Measurements from ENCODE around the gene FBXO41.

The FBXO41 gene

GRCh38 chr2:73210696-73211095 is 73.6 kb downstream of the FBXO41 start:
- H3K4me2 ChIP-seq (ENCODE audit: low read length), result no peak overlapping the region
- H3K9me3 ChIP-seq (ENCODE audit: insufficient read depth, low read depth, low read length), result no peaks in the 10 kb centered on the region
- H2BK5ac ChIP-seq (ENCODE audit: low read depth, low read length, poor library complexity), result no peak overlapping the region
- no peaks in the 10 kb centered on the region for H3K27me3 ChIP-seq (ENCODE audit: insufficient read depth, low read length)
- WGBS (ENCODE audit: extremely low coverage, insufficient coverage, insufficient read length), result no CpG with 5 or more reads among the region's 6 CpGs
- H3K79me1 ChIP-seq (ENCODE audit: low read length), result peaks cover 5% of the 10 kb centered on the region
- H3K23ac ChIP-seq (ENCODE audit: low read length), result no peak overlapping the region
- H4K12ac ChIP-seq (ENCODE audit: low read depth, low read length), result no peak overlapping the region
- H3K18ac ChIP-seq (ENCODE audit: low read length), result no peak overlapping the region
- H3K4me3 ChIP-seq (ENCODE audit: low read depth, low read length), result no peak overlapping the region
- no peak overlapping the region for H2BK12ac ChIP-seq (ENCODE audit: low read length)
- H2BK120ac ChIP-seq (ENCODE audit: insufficient read depth, low read length, poor library complexity), result no peak overlapping the region
- H3K27ac ChIP-seq (ENCODE audit: low read depth, low read length), result no peak overlapping the region
- H4K91ac ChIP-seq (ENCODE audit: low read depth, low read length), result no peak overlapping the region
- no peak overlapping the region for H3K4ac ChIP-seq (ENCODE audit: low read depth, low read length)
- no peak overlapping the region for H2AFZ ChIP-seq (ENCODE audit: insufficient read depth, low read length, poor library complexity)
- no peak overlapping the region for H4K8ac ChIP-seq (ENCODE audit: low read depth, low read length)
- H3K14ac ChIP-seq (ENCODE audit: low read length), result no peak overlapping the region
- no peak for DNase-seq
- peaks cover 5% of the 10 kb centered on the region for H3K79me2 ChIP-seq (ENCODE audit: control insufficient read depth, insufficient read depth, low read length, poor library complexity)
- peaks cover 0 to 5% of the 10 kb centered on the region in 2 experiments for H3K4me1 ChIP-seq (ENCODE audit: control insufficient read depth in 1 of 2, insufficient read depth in 2 of 2, low read length in 2 of 2)
- no peaks in the 10 kb centered on the region for H3K36me3 ChIP-seq (ENCODE audit: control insufficient read depth in 1 of 2, insufficient read depth in 2 of 2, low read length in 2 of 2)
- no peak overlapping the region for H2AK5ac ChIP-seq (ENCODE audit: low read length)
- H3K9ac ChIP-seq (ENCODE audit: low read length), result no peak overlapping the region

GRCh38 chr2:73210019-73210418 is 74.3 kb downstream of the FBXO41 start:
- Histone ChIP-seq H3K27me3 (ENCODE audit: insufficient read depth, low read length) (no peaks in the 10 kb centered on the region), H2BK12ac (ENCODE audit: low read length) (no peak overlapping the region), H3K36me3 (ENCODE audit: control insufficient read depth in 1 of 2, insufficient read depth in 2 of 2, low read length in 2 of 2) (no peaks in the 10 kb centered on the region), H2AFZ (ENCODE audit: insufficient read depth, low read length, poor library complexity) (no peak overlapping the region), H3K79me1 (ENCODE audit: low read length) (peaks cover 5% of the 10 kb centered on the region), H3K14ac (ENCODE audit: low read length) (no peak overlapping the region), H3K4ac (ENCODE audit: low read depth, low read length) (no peak overlapping the region), H3K4me1 (ENCODE audit: control insufficient read depth in 1 of 2, insufficient read depth in 2 of 2, low read length in 2 of 2) (peaks cover 0 to 5% of the 10 kb centered on the region in 2 experiments), H3K4me3 (ENCODE audit: low read depth, low read length) (no peak overlapping the region), H4K8ac (ENCODE audit: low read depth, low read length) (no peak overlapping the region), H3K79me2 (ENCODE audit: control insufficient read depth, insufficient read depth, low read length, poor library complexity) (peaks cover 5% of the 10 kb centered on the region), H2BK120ac (ENCODE audit: insufficient read depth, low read length, poor library complexity) (no peak overlapping the region), H4K91ac (ENCODE audit: low read depth, low read length) (no peak overlapping the region), H3K18ac (ENCODE audit: low read length) (no peak overlapping the region), H3K27ac (ENCODE audit: low read depth, low read length) (no peak overlapping the region), H3K9me3 (ENCODE audit: insufficient read depth, low read depth, low read length) (no peaks in the 10 kb centered on the region), H3K9ac (ENCODE audit: low read length) (no peak overlapping the region), H2AK5ac (ENCODE audit: low read length) (no peak overlapping the region), H3K4me2 (ENCODE audit: low read length) (no peak overlapping the region), H4K12ac (ENCODE audit: low read depth, low read length) (no peak overlapping the region), H3K23ac (ENCODE audit: low read length) (no peak overlapping the region), H2BK5ac (ENCODE audit: low read depth, low read length, poor library complexity) (no peak overlapping the region)
- no peak for DNase-seq
- WGBS (ENCODE audit: extremely low coverage, insufficient coverage, insufficient read length), result no CpG with 5 or more reads among the region's 4 CpGs

DNA sequence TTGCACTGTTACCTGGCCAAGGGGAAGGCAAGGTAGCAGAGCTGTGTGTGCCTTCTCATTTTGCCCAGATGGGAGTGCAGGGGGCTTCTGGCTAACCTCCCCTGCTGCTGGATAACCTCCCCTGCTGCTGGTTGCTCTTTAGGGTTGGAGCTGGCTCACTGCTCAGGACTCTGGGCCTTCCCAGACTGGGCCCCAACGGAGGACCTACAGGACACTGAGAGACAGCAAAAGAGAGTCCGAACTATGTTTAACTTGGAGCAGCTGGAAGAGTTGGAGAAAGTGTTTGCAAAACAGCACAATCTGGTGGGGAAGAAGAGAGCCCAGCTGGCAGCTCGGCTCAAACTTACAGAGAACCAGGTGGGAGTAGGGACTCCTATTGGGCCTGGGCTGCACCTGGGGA is 76.0 kb downstream of the FBXO41 start:
- H3K79me1 ChIP-seq (ENCODE audit: low read length), result no peaks in the 10 kb centered on the region
- no peak for DNase-seq
- H2BK12ac ChIP-seq (ENCODE audit: low read length), result no peak overlapping the region
- no peak overlapping the region for H4K8ac ChIP-seq (ENCODE audit: low read depth, low read length)
- WGBS (ENCODE audit: extremely low coverage, insufficient coverage, insufficient read length), result no CpG with 5 or more reads among the region's 3 CpGs
- H3K27me3 ChIP-seq (ENCODE audit: insufficient read depth, low read length), result peaks cover 7% of the 10 kb centered on the region
- no peak overlapping the region for H3K18ac ChIP-seq (ENCODE audit: low read length)
- H4K91ac ChIP-seq (ENCODE audit: low read depth, low read length), result no peak overlapping the region
- H2BK120ac ChIP-seq (ENCODE audit: insufficient read depth, low read length, poor library complexity), result no peak overlapping the region
- no peak overlapping the region for H2AK5ac ChIP-seq (ENCODE audit: low read length)
- H3K9ac ChIP-seq (ENCODE audit: low read length), result no peak overlapping the region
- H3K4ac ChIP-seq (ENCODE audit: low read depth, low read length), result no peak overlapping the region
- H3K36me3 ChIP-seq (ENCODE audit: control insufficient read depth in 1 of 2, insufficient read depth in 2 of 2, low read length in 2 of 2), result no peaks in the 10 kb centered on the region
- no peaks in the 10 kb centered on the region for H3K79me2 ChIP-seq (ENCODE audit: control insufficient read depth, insufficient read depth, low read length, poor library complexity)
- no peak overlapping the region for H3K27ac ChIP-seq (ENCODE audit: low read depth, low read length)
- no peak overlapping the region for H2BK5ac ChIP-seq (ENCODE audit: low read depth, low read length, poor library complexity)
- H3K4me2 ChIP-seq (ENCODE audit: low read length), result no peak overlapping the region
- no peak overlapping the region for H2AFZ ChIP-seq (ENCODE audit: insufficient read depth, low read length, poor library complexity)
- no peaks in the 10 kb centered on the region for H3K9me3 ChIP-seq (ENCODE audit: insufficient read depth, low read depth, low read length)
- H3K4me3 ChIP-seq (ENCODE audit: low read depth, low read length), result no peak overlapping the region
- no peak overlapping the region for H3K14ac ChIP-seq (ENCODE audit: low read length)
- no peak overlapping the region for H3K23ac ChIP-seq (ENCODE audit: low read length)
- no peaks in the 10 kb centered on the region for H3K4me1 ChIP-seq (ENCODE audit: control insufficient read depth in 1 of 2, insufficient read depth in 2 of 2, low read length in 2 of 2)
- H4K12ac ChIP-seq (ENCODE audit: low read depth, low read length), result no peak overlapping the region

- Histone ChIP-seq H3K4me2 (ENCODE audit: low read length) (no peak overlapping the region), H3K27ac (ENCODE audit: low read depth, low read length) (no peak overlapping the region), H2BK120ac (ENCODE audit: insufficient read depth, low read length, poor library complexity) (no peak overlapping the region), H2AFZ (ENCODE audit: insufficient read depth, low read length, poor library complexity) (no peak overlapping the region), H2BK12ac (ENCODE audit: low read length) (no peak overlapping the region), H2BK5ac (ENCODE audit: low read depth, low read length, poor library complexity) (no peak overlapping the region), H3K27me3 (ENCODE audit: insufficient read depth, low read length) (peaks cover 23% of the 10 kb centered on the region), H3K36me3 (ENCODE audit: control insufficient read depth in 1 of 2, insufficient read depth in 2 of 2, low read length in 2 of 2) (no peaks in the 10 kb centered on the region), H3K9ac (ENCODE audit: low read length) (no peak overlapping the region), H3K4ac (ENCODE audit: low read depth, low read length) (no peak overlapping the region), H3K79me2 (ENCODE audit: control insufficient read depth, insufficient read depth, low read length, poor library complexity) (no peaks in the 10 kb centered on the region), H3K9me3 (ENCODE audit: insufficient read depth, low read depth, low read length) (peaks cover 4% of the 10 kb centered on the region), H3K14ac (ENCODE audit: low read length) (no peak overlapping the region), H4K12ac (ENCODE audit: low read depth, low read length) (no peak overlapping the region), H3K23ac (ENCODE audit: low read length) (no peak overlapping the region), H3K79me1 (ENCODE audit: low read length) (no peaks in the 10 kb centered on the region), H3K18ac (ENCODE audit: low read length) (no peak overlapping the region), H2AK5ac (ENCODE audit: low read length) (no peak overlapping the region), H3K4me3 (ENCODE audit: low read depth, low read length) (no peak overlapping the region), H4K8ac (ENCODE audit: low read depth, low read length) (no peak overlapping the region), H4K91ac (ENCODE audit: low read depth, low read length) (no peak overlapping the region), H3K4me1 (ENCODE audit: control insufficient read depth in 1 of 2, insufficient read depth in 2 of 2, low read length in 2 of 2) (peaks cover 6% of the 10 kb centered on the region in 2 experiments)
- peak; percentile 36 to 64 for DNase-seq
- WGBS (ENCODE audit: extremely low coverage, insufficient coverage, insufficient read length), result no CpG with 5 or more reads among the region's 6 CpGs
These were observed 78.7 kb downstream of the FBXO41 start for GRCh38 chr2:73205611-73206010.
